Activated effector memory CD4-positive, alpha-beta T cell treated with anti-CD3 and anti-CD28 coated beads, Interleukin-2, amount 50 U/mL, for 16 hours (primary cell): Measurements from ENCODE around the gene SERTAD2.
A peak's percentile ranks its signal among the peaks of the same experiment; 100 is the strongest.

Experiments used
- DNase-seq: peaks from one replicate; pipeline ENCODE4 v3.0.0-alpha.2; 2020

Gene SERTAD2, protein sequence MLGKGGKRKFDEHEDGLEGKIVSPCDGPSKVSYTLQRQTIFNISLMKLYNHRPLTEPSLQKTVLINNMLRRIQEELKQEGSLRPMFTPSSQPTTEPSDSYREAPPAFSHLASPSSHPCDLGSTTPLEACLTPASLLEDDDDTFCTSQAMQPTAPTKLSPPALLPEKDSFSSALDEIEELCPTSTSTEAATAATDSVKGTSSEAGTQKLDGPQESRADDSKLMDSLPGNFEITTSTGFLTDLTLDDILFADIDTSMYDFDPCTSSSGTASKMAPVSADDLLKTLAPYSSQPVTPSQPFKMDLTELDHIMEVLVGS

GRCh38 chr2:64653109-64654062 lies at the start of gene SERTAD2:
Gene SERTAD2, minus strand, starts transcription at chr2:64653913. Its CDS starts 17,042 bp downstream, at chr2:64636871.
- DNase-seq: peak; percentile 94

DNA sequence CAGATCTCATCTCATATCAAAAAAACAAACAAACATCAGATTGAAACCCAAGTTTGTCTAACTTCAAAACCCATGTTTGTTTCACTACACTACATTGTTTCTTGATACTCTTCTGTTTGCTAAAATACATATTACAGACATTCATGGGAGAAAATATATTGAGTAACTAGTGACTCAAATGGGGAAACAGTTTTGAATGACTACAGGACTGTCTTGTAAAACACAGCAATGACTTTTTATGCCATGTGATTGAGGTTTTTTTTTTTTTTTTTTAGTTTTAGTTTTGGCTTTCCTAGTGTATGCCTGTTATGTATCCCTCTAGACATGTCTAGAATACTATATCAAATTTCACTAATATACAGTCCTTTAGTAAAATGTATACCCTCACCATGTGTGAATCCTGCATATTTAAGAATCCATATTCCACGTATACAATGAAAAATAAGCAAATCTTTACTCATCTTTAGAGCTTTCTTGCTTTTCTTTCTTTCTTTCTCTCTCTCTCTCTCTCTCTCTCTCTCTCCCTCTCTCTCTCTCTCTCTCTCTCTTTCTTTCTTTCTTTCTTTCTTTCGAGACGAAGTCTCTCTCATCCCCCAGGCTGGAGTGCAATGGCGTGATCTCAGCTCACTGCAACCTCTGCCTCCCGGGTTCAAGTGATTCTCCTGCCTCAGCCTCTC lies 46.6 kb upstream of the SERTAD2 start:
- no peak for DNase-seq

GRCh38 chr2:64699712-64700111 lies 46.0 kb upstream of the SERTAD2 start:
- DNase-seq: peak; percentile 66

DNA sequence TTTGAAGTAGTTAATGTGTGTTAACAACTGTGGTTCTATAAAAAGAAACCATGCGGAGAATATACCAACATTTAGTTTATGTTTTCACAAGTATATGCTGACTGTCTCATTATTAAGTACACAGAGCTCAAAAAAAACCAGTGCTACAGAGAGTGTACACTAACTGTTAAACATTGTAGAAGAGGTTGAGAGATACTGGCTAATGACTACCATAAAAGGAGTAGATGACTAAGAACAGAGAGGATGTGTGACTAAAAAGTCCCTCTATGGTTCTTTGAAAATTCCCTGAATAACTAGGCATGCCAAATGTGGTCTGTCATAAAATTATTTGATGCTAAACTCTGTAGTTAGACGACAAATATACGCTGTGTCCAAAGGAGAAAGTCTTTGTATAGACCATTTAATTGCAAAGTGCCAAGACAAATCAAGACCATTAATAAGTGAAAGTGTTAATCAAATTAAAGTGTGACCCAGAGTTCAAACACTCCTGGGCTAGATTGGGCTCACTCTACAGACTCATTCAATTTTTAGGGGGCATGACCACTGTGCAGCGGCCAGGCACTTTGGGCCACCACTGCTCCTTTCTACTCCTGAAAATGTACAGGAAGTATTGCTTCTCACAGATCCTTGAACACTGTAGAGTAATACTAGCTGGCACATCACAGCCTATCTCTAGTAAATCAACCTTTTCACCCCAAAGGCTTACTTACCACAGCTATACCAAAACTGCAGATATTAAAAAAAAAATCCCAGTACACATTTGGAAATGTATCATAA lies 45.1 kb upstream of the SERTAD2 start:
- DNase-seq: no peak

GRCh38 chr2:64698177-64698643 lies 44.5 kb upstream of the SERTAD2 start:
- DNase-seq: no peak

GRCh38 chr2:64697297-64698176 lies 43.8 kb upstream of the SERTAD2 start:
- DNase-seq: no peak

DNA sequence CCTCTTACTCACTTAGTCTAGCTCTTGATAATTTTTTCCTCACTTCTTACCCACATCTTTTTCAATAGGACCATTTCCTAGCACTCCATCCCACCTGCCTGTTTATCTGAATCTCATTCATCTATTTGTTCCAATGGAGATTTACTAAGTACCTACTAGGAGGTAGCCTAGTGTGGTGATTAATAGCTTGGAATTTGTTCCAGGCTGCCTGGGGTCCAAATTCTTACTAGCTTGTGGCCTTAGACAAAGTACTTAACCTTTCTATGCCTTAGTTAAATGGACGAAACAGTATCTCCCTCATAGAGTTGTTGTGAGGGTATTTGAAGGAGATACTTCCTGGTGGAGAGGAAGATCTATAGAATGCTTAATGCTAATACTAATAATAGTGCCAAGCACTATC lies 42.9 kb upstream of the SERTAD2 start:
- DNase-seq: no peak

- DNase-seq: no peak
Measured at GRCh38 chr2:64695721-64696261, 42.1 kb upstream of the SERTAD2 start.

- DNase-seq: no peak
Measured at GRCh38 chr2:64692401-64692800, 38.7 kb upstream of the SERTAD2 start.

GRCh38 chr2:64688909-64689308 lies 35.2 kb upstream of the SERTAD2 start:
- no peak for DNase-seq

- no peak for DNase-seq
Measured at GRCh38 chr2:64686283-64686956, 32.7 kb upstream of the SERTAD2 start.

- DNase-seq: no peak
Measured at GRCh38 chr2:64685430-64685829, 31.7 kb upstream of the SERTAD2 start.

DNA sequence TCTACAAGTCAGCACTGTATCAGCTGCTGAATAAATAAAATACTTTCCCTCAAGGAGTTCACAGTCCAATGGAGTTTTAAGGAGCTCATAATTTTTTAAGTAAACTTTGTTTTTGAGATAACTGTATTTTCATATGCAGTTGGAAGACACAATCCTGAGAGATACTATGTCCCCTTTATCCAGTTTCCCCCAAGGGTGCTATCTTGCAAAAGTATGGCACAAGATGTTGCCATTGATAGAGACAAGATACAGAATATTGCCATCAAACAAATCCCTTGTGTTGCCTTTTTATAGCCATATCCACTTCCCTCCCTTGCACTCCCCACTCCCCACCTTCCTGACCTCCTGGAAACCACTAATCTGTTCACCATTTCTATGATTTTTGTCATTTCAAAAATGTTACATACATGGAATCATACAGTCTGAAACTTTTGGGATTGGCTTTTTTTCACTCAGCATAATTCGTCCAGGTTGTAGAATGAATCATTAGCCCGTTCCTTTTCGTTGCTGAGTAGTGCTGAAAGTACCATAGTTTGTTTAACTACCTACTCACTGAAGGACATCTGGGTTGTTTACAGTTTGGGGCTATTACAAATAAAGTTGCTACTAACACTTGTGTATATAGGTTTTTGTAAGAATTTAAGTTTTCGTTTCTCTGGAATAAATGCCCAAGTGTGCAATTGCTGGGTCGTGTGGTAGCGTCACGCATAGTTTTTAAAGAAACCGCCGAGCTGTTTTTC lies 30.2 kb upstream of the SERTAD2 start:
- DNase-seq: no peak

DNA sequence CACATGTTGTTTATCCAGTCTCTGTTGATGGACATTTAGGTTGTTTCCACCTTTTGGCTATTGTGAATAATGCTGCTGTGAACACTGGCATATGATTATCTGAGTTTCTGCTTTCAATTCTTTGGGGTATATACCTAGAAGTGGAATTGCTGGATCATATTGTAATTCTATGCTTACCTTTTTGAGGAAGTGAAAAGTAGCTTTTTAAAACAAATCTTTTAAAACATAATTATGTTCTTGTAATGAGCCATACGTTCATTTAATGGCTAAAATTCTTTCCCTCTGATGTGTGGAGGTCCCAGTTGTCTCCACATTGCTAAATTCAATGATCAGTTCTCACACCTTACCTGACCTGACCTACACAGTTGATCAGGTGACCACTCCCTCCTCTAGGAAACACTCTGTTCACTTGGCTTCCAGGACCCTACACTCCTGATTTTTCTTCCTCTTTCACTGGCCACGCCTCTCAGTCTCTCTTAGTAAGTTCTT lies 27.8 kb upstream of the SERTAD2 start:
- no peak for DNase-seq

DNA sequence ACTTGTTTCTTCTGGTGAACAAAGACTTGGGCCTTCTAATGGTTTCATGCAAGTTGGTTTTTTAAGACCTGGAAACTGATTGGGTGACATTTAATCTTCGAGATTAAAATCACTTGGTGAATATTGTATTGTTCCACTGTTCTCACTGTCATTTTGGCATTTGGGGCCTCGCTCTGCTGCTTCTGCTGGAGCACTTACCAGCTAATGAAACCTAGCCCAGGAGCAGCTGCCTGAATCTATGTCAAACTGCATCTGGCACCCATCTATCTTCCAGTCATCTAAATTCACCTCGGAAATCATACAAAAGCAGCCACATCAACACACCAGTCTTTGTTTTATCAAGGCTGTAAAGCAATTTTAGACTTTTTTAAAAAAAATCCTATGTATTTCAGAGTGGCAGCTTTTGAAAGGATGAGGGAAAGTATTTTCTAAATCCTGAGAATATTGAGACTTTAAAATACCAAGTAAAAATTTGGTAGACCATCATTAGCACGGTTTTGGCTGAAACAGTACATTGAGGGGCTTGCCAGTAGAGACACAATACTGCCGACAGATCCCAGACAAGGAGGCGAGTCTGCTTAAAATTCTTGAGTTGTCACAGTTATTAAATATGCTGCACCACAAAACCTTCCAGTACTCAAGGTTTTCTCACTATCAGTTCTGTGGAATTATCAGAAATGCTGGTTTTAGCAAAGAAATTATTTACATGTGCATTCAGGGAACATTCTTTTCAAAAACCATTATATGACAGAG lies 26.1 kb upstream of the SERTAD2 start:
- DNase-seq: no peak

DNA sequence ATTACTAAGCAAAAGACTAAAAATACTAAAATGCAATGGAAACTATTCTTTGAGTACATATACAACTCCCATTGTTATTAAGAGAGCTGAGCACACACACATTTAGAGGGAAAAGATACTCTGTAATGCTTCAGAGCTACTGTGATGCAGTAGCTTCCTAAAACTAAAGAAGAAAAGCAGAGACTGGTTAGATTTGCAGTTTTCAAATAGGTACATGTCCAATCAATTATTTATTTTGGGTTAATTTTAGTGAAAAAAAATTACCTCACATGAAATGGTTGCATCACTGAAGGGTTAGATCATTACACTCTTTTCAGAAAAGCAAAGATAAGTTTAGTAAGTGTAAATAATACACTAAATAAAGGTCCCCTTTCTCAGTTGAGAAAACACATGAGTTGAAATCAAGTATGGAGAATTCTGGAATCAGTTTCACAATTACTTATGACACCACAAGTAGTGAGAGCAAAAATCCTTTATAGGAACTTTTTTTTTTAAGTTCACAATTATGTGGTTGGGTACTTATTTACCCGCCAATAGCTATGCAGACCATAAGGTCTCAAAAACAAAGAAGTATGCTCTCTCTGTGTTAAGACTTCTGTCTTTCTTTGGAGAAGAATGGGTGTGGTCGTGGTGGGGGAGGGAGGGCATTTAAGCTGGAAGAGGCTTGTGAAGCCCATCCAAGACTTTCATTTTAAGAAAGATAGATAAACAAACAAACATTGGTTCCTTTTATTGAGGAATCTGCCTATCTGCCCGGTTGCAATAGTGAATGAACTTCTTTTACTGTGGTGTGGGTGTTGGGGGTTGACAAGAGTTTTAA lies 25.3 kb upstream of the SERTAD2 start:
- DNase-seq: no peak

DNA sequence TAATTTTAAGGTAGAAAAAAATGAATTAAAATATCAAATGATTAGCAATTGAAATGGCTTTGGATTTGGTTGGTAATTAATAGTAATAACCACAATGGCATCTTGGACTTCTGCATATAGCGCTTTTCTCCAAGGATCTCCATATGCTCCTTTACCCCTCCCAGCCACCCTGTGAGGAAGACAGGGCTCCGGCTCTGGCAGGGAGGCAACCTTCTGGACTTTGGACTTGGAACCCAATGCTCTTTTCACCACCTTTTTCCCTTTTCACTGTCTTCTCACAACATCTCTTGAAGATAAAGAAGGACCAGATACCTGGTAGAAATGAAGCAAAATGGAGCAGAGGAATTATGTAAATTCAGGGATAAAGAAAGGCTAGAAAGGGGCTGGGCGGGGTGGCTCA lies 23.8 kb upstream of the SERTAD2 start:
- DNase-seq: no peak

- DNase-seq: peak; percentile 84
Measured at GRCh38 chr2:64675860-64676259, 22.1 kb upstream of the SERTAD2 start.
